ENCODE results near the gene GSTM3.

Gene GSTM3

GRCh38 chr1:109719337-109719837 lies 21.5 kb downstream of the GSTM3 start:
- H2AFZ ChIP-seq (ENCODE audit: low read depth, low read length, severe bottlenecking): no peak overlapping the region
- H3K9ac ChIP-seq (ENCODE audit: low read length): no peak overlapping the region
- no peak for TF ChIP-seq EZH2phosphoT487 (conservative IDR thresholded peaks at IDR 0.05; ENCODE audit: low read length)
- TF ChIP-seq, protein P1, sequence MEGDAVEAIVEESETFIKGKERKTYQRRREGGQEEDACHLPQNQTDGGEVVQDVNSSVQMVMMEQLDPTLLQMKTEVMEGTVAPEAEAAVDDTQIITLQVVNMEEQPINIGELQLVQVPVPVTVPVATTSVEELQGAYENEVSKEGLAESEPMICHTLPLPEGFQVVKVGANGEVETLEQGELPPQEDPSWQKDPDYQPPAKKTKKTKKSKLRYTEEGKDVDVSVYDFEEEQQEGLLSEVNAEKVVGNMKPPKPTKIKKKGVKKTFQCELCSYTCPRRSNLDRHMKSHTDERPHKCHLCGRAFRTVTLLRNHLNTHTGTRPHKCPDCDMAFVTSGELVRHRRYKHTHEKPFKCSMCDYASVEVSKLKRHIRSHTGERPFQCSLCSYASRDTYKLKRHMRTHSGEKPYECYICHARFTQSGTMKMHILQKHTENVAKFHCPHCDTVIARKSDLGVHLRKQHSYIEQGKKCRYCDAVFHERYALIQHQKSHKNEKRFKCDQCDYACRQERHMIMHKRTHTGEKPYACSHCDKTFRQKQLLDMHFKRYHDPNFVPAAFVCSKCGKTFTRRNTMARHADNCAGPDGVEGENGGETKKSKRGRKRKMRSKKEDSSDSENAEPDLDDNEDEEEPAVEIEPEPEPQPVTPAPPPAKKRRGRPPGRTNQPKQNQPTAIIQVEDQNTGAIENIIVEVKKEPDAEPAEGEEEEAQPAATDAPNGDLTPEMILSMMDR (IDR thresholded peaks at IDR 0.05; ENCODE audit: insufficient read depth, low read length, poor library complexity, severe bottlenecking): no peak

DNA sequence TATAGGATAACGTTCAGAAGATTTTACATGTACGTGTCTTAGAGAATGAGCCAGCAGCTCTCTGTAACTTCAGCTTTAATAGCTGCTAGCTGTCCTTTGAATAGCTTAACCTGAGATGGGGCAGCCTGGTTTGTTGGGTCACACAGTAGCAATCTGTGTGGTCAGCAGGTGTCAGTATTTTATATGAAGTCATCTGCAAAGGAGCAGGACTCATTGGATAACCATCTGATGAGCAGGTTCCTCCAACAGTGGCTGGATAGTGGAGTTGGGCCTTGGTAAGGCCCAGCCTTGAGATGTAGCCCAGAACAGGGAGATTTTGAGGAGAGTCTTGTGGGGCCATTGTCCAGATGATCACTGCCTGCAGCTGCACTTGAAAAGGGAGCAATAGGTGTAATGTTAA lies 22.3 kb downstream of the GSTM3 start:
- Histone ChIP-seq H3K9me3 (ENCODE audit: insufficient read depth, low read length) (no peaks in the 10 kb centered on the region), H3K27me3 (ENCODE audit: low read length) (no peaks in the 10 kb centered on the region), H2AFZ (ENCODE audit: low read depth, low read length, severe bottlenecking) (no peak overlapping the region), H3K9ac (ENCODE audit: low read length) (no peak overlapping the region), H3F3A (ENCODE audit: insufficient read depth) (no peaks in the 10 kb centered on the region), H3K27ac (ENCODE audit: low read depth, low read length) (no peak overlapping the region), H4K20me1 (ENCODE audit: low read depth, low read length) (no peaks in the 10 kb centered on the region), H3K4me3 (ENCODE audit: insufficient read depth, low read length, poor library complexity, severe bottlenecking) (no peak overlapping the region), H3K9me2 (replicated peaks; ENCODE audit: insufficient read depth, low read length) (no peaks in the 10 kb centered on the region), H3K36me3 (ENCODE audit: low read length) (no peaks in the 10 kb centered on the region), H3K79me2 (ENCODE audit: insufficient read depth, low read length) (no peaks in the 10 kb centered on the region), H3K4me2 (ENCODE audit: low read depth, low read length, poor library complexity, severe bottlenecking) (no peak overlapping the region)
- no peak for TF ChIP-seq EZH2phosphoT487 (conservative IDR thresholded peaks at IDR 0.05; ENCODE audit: low read length)
- TF ChIP-seq, protein P1 (IDR thresholded peaks at IDR 0.05; ENCODE audit: insufficient read depth, low read length, poor library complexity, severe bottlenecking): no peak

More at GRCh38 chr1:109719337-109719837, 21.5 kb downstream of the GSTM3 start:
- H4K20me1 ChIP-seq (ENCODE audit: low read depth, low read length): no peaks in the 10 kb centered on the region
- H3K4me2 ChIP-seq (ENCODE audit: low read depth, low read length, poor library complexity, severe bottlenecking): no peak overlapping the region
- H3F3A ChIP-seq (ENCODE audit: insufficient read depth): no peaks in the 10 kb centered on the region
- no peaks in the 10 kb centered on the region for H3K9me2 ChIP-seq (replicated peaks; ENCODE audit: insufficient read depth, low read length)
- H3K36me3 ChIP-seq (ENCODE audit: low read length): no peaks in the 10 kb centered on the region
- H3K79me2 ChIP-seq (ENCODE audit: insufficient read depth, low read length): no peaks in the 10 kb centered on the region
- H3K27me3 ChIP-seq (ENCODE audit: low read length): no peaks in the 10 kb centered on the region
- no peak overlapping the region for H3K4me3 ChIP-seq (ENCODE audit: insufficient read depth, low read length, poor library complexity, severe bottlenecking)
- H3K27ac ChIP-seq (ENCODE audit: low read depth, low read length): no peak overlapping the region
- no peaks in the 10 kb centered on the region for H3K9me3 ChIP-seq (ENCODE audit: insufficient read depth, low read length)

GRCh38 chr1:109717729-109718128 lies 23.1 kb downstream of the GSTM3 start:
- Histone ChIP-seq H3K27ac (ENCODE audit: low read depth, low read length) (no peak overlapping the region), H3K4me2 (ENCODE audit: low read depth, low read length, poor library complexity, severe bottlenecking) (no peak overlapping the region), H3K9me3 (ENCODE audit: insufficient read depth, low read length) (no peaks in the 10 kb centered on the region), H3K9ac (ENCODE audit: low read length) (no peak overlapping the region), H4K20me1 (ENCODE audit: low read depth, low read length) (no peaks in the 10 kb centered on the region), H3K27me3 (ENCODE audit: low read length) (no peaks in the 10 kb centered on the region), H3K36me3 (ENCODE audit: low read length) (no peaks in the 10 kb centered on the region), H3K4me3 (ENCODE audit: insufficient read depth, low read length, poor library complexity, severe bottlenecking) (no peak overlapping the region), H3F3A (ENCODE audit: insufficient read depth) (no peaks in the 10 kb centered on the region), H3K9me2 (replicated peaks; ENCODE audit: insufficient read depth, low read length) (no peaks in the 10 kb centered on the region), H2AFZ (ENCODE audit: low read depth, low read length, severe bottlenecking) (no peak overlapping the region), H3K79me2 (ENCODE audit: insufficient read depth, low read length) (no peaks in the 10 kb centered on the region)
- no peak for TF ChIP-seq EZH2phosphoT487 (conservative IDR thresholded peaks at IDR 0.05; ENCODE audit: low read length)
- TF ChIP-seq, protein P1 (IDR thresholded peaks at IDR 0.05; ENCODE audit: insufficient read depth, low read length, poor library complexity, severe bottlenecking): no peak

All from SU-DHL-6 (cell line).